B cell (primary cell): ENCODE data around the gene EGLN3. TPM values are rescaled to one million over a fixed set of nuclear protein-coding genes. Genes with fewer than 3 reads are reported as not detected.

Experiments
- ATAC-seq: fragments of 200-7000 bp; cut with Tn5 transposase; one replicate; pipeline ENCODE4 v1.10.0; 2021; ENCODE audit warnings: low read depth, mild to moderate bottlenecking, moderate number of reproducible peaks, moderate library complexity
- CTCF ChIA-PET: fragments of 350-600 bp; sonication (Branson Sonifier 250); formaldehyde crosslinking; loops from one replicate; lab custom pipeline; 2021; ENCODE audit warnings: antibody characterized with exemption, inconsistent platforms; lab: Charles Lee
- POLR2A ChIA-PET: fragments of 350-600 bp; sonication (Branson Sonifier 250); formaldehyde crosslinking; loops from one replicate; lab custom pipeline; 2021; ENCODE audit warnings: antibody characterized with exemption; lab: Charles Lee
- DNase-seq: peaks from one replicate; pipeline ENCODE4 v3.0.0; 2013
- H2AFZ ChIP-seq: 2 replicates; pipeline ENCODE4 v1.6.1; 2012; ENCODE audit warnings: mild to moderate bottlenecking, low read depth, low read length; ENCODE audit not compliant: insufficient read depth, poor library complexity, severe bottlenecking
- H3K27ac ChIP-seq, 2 donors: 1 replicate in 1 of 2; 2 replicates in 1 of 2; pipeline ENCODE4 v1.5.1; 2012 to 2013; ENCODE audit warnings: low read length in 2 of 2, mild to moderate bottlenecking in 2 of 2, moderate library complexity in 1 of 2
- H3K27me3 ChIP-seq, 4 experiments: fragments of 200-600 bp in 1 of 4; sonication (generic) in 1 of 4; replicated peaks in 1 of 4; 1 replicate in 2 of 4; 2 replicates in 2 of 4; pipeline versions ENCODE4 v1.6.1 to v1.7.0; 2013 to 2016; ENCODE audit warnings: low read length in 3 of 4, mild to moderate bottlenecking in 2 of 4, mixed read lengths in 1 of 4, moderate library complexity in 1 of 4; ENCODE audit not compliant: insufficient read depth in 4 of 4, control insufficient read depth in 3 of 4; ENCODE audit errors: control extremely low read depth in 1 of 4
- H3K36me3 ChIP-seq, 2 experiments: replicated peaks in 1 of 2; 1 replicate in 1 of 2; 2 replicates in 1 of 2; pipeline versions ENCODE4 v1.6.1 to v1.7.1; 2013; ENCODE audit warnings: low read length in 1 of 2; ENCODE audit not compliant: insufficient read depth in 2 of 2, control insufficient read depth in 1 of 2; ENCODE audit errors: control extremely low read depth in 1 of 2, extremely low read depth in 1 of 2
- H3K4me1 ChIP-seq, 2 donors: fragments of 200-600 bp in 1 of 2; sonication (generic) in 1 of 2; 1 replicate in 1 of 2; 2 replicates in 1 of 2; pipeline versions ENCODE4 v1.5.1 to v1.6.1; 2013 to 2017; ENCODE audit warnings: low read length in 2 of 2; ENCODE audit not compliant: control insufficient read depth in 2 of 2, insufficient read depth in 2 of 2
- H3K4me2 ChIP-seq: replicated peaks from 2 replicates; pipeline ENCODE3; 2012; ENCODE audit warnings: mild to moderate bottlenecking, low read depth, low read length; ENCODE audit not compliant: poor library complexity, severe bottlenecking
- H3K4me3 ChIP-seq, 5 experiments: fragments of 200-600 bp in 1 of 5; sonication (generic) in 1 of 5; 1 replicate in 3 of 5; 2 replicates in 2 of 5; pipeline versions ENCODE4 v1.5.1 to v1.7.0; 2011 to 2016; ENCODE audit warnings: low read length in 4 of 5, mild to moderate bottlenecking in 4 of 5, low read depth in 2 of 5, control low read depth in 1 of 5, moderate library complexity in 1 of 5; ENCODE audit not compliant: insufficient read depth in 1 of 5; ENCODE audit errors: control extremely low read depth in 1 of 5, extremely low read depth in 1 of 5
- H3K79me2 ChIP-seq: fragments of 200-600 bp; sonication (generic); one replicate; pipeline ENCODE4 v1.6.0; 2016; ENCODE audit warnings: low read length; ENCODE audit not compliant: control insufficient read depth, insufficient read depth
- H3K9ac ChIP-seq: fragments of 200-600 bp; sonication (generic); 2 replicates; pipeline ENCODE4 v1.6.1; 2017; ENCODE audit warnings: mild to moderate bottlenecking, low read length, moderate library complexity
- H3K9me3 ChIP-seq, 3 donors: one replicate each; pipeline versions ENCODE4 v1.6.1 to v1.7.1; 2013; ENCODE audit warnings: low read length in 2 of 3; ENCODE audit not compliant: control insufficient read depth in 2 of 3, insufficient read depth in 1 of 3; ENCODE audit errors: control extremely low read depth in 1 of 3
- H4K20me1 ChIP-seq: 2 replicates; pipeline ENCODE4 v1.6.0; 2012; ENCODE audit warnings: mild to moderate bottlenecking, low read length; ENCODE audit not compliant: insufficient read depth, control insufficient read depth, poor library complexity, severe bottlenecking
- H3K27ac Mint-ChIP-seq: one replicate; pipeline ENCODE4 v1.8.0; 2021; ENCODE audit warnings: mixed read lengths
- H3K27me3 Mint-ChIP-seq: one replicate; pipeline ENCODE4 v1.8.0; 2021; ENCODE audit warnings: mixed read lengths
- H3K4me1 Mint-ChIP-seq: one replicate; pipeline ENCODE4 v1.8.0; 2021; ENCODE audit warnings: mixed read lengths
- H3K4me3 Mint-ChIP-seq: one replicate; pipeline ENCODE4 v1.8.0; 2021; ENCODE audit warnings: mixed read lengths
- H3K9me3 Mint-ChIP-seq: one replicate; pipeline ENCODE4 v1.8.0; 2022; ENCODE audit warnings: mixed read lengths; ENCODE audit not compliant: insufficient read depth
- EZH2 ChIP-seq: IDR thresholded peaks from 2 replicates; pipeline ENCODE4 v1.6.1; 2012; ENCODE audit warnings: borderline replicate concordance, low read depth, mild to moderate bottlenecking, moderate library complexity, low read length; ENCODE audit not compliant: insufficient read depth, poor library complexity, severe bottlenecking
- WGBS: methylation state at CpG from one replicate; pipeline ENCODE4 v1.1.5; 2013; ENCODE audit warnings: missing lambda C conversion rate; ENCODE audit not compliant: insufficient coverage; 5-methylcytosine and 5-hydroxymethylcytosine counted together
- intact Hi-C: fragments of 100-400 bp; cut with micrococcal nuclease; formaldehyde crosslinking; loops from one replicate; pipeline ENCODE4 v1.10.0; 2022
- polyA plus RNA-seq: library from polyadenylated mRNA; depleted of rRNA; stranded (reverse); fragments of >200 nt; gene quantifications from 2 replicates; pipeline ENCODE4 v1.2.3, GENCODE V29; 2012
- total RNA-seq, 2 donors: library from RNA; stranded (reverse); fragments of 120-200 nt in 1 of 2; gene quantifications; 1 replicate in 1 of 2; 2 replicates in 1 of 2; pipeline versions ENCODE4 v1.2.3 to v1.2.4, GENCODE V29; 2013 to 2022
- TF ChIP-seq, protein P1 (sequence below): fragments of 200-600 bp; IDR thresholded peaks from one replicate; pipeline ENCODE4 v1.8.0; 2022; ENCODE audit warnings: antibody characterized with exemption, mild to moderate bottlenecking

Gene EGLN3
- total and polyA plus RNA-seq, 2 donors (not counting 1 experiment from before 2014, with no cell fraction given): 0.69 to 1.7 TPM

DNA sequence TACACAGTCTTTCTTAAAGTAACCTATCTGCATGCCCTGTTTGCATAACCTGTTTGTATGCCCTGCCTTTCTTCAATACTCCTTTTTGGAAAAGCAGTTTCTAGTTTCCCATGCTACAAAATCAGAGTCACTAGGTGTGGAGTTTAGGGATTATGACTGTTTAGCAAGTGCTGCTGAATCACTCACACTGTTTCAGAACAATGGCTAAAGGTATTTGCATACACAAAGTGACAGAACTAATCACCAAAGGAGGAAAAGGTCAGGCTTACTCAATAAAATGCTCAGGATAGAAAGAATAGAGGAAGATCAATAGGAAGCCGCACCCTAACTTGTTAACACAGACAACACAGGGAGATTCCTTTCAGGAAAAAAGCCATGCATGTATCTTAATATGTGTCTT lies 19.4 kb downstream of the EGLN3 start:
- POLR2A ChIA-PET: no interaction called here
- H3K4me1 Mint-ChIP-seq: no peaks in the 10 kb centered on the region
- WGBS: no CpG with 5 or more reads among the region's 1 CpG
- Histone ChIP-seq H3K79me2 (no peaks in the 10 kb centered on the region), H3K4me2 (no peak overlapping the region), H4K20me1 (no peaks in the 10 kb centered on the region), H3K4me1 (no peaks in the 10 kb centered on the region), H3K9me3 (no peaks in the 10 kb centered on the region), H3K36me3 (no peaks in the 10 kb centered on the region), H3K4me3 (no peak overlapping the region), H2AFZ (no peak overlapping the region), H3K27me3 (no peaks in the 10 kb centered on the region), H3K9ac (no peak overlapping the region), H3K27ac (no peak overlapping the region)
- no peak for ATAC-seq
- TF ChIP-seq, protein P1, sequence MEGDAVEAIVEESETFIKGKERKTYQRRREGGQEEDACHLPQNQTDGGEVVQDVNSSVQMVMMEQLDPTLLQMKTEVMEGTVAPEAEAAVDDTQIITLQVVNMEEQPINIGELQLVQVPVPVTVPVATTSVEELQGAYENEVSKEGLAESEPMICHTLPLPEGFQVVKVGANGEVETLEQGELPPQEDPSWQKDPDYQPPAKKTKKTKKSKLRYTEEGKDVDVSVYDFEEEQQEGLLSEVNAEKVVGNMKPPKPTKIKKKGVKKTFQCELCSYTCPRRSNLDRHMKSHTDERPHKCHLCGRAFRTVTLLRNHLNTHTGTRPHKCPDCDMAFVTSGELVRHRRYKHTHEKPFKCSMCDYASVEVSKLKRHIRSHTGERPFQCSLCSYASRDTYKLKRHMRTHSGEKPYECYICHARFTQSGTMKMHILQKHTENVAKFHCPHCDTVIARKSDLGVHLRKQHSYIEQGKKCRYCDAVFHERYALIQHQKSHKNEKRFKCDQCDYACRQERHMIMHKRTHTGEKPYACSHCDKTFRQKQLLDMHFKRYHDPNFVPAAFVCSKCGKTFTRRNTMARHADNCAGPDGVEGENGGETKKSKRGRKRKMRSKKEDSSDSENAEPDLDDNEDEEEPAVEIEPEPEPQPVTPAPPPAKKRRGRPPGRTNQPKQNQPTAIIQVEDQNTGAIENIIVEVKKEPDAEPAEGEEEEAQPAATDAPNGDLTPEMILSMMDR: no peak
- no peak for TF ChIP-seq EZH2
- no peak overlapping the region for H3K4me3 Mint-ChIP-seq
- intact Hi-C loops: no loop called here
- no peaks in the 10 kb centered on the region for H3K9me3 Mint-ChIP-seq
- no peak for DNase-seq
- no peaks in the 10 kb centered on the region for H3K27me3 Mint-ChIP-seq
- H3K27ac Mint-ChIP-seq: no peak overlapping the region
- CTCF ChIA-PET: no interaction called here

DNA sequence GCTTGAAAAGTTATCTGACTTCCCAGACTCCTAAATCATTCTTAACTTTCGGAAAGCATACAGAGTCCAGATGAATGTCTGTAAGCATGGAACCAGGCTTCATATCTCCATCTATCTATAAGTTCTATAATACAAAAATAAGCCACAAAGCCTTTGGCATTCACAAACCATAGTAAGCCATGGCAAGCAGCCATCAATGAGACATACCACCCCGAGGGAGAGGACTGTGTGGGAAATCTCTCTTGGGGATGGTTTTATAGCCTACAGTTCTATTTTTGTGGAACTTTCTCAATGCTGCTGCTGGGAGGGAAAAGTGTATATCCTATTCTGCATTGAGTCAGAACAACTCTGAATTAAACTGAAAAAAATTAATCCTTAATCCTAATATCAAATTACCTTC lies 20.4 kb downstream of the EGLN3 start:
- Histone ChIP-seq H3K9ac (no peak overlapping the region), H3K36me3 (no peaks in the 10 kb centered on the region), H3K4me2 (no peak overlapping the region), H3K79me2 (no peaks in the 10 kb centered on the region), H4K20me1 (no peaks in the 10 kb centered on the region), H3K4me3 (no peak overlapping the region), H3K27me3 (no peaks in the 10 kb centered on the region), H2AFZ (no peak overlapping the region), H3K9me3 (no peaks in the 10 kb centered on the region), H3K4me1 (no peaks in the 10 kb centered on the region), H3K27ac (no peak overlapping the region)
- DNase-seq (no peak), ATAC-seq (no peak)
- intact Hi-C loops: no loop called here
- no peak overlapping the region for H3K4me3 Mint-ChIP-seq
- H3K9me3 Mint-ChIP-seq: no peaks in the 10 kb centered on the region
- no peaks in the 10 kb centered on the region for H3K4me1 Mint-ChIP-seq
- no peak for TF ChIP-seq EZH2
- TF ChIP-seq, protein P1: no peak
- WGBS: no CpG with 5 or more reads among the region's 2 CpGs
- no peaks in the 10 kb centered on the region for H3K27me3 Mint-ChIP-seq
- ChIA-PET POLR2A (no interaction called here), CTCF (no interaction called here)
- no peak overlapping the region for H3K27ac Mint-ChIP-seq
